Measurements from ENCODE around the gene BCL6B. TPM values are rescaled to one million over a fixed set of nuclear protein-coding genes. Genes with fewer than 3 reads are reported as not detected.

Gene BCL6B
- total RNA-seq, 1 experiment from 2014 or later: 0.58 TPM

- Histone ChIP-seq H3K27ac (ENCODE audit: low read depth, low read length, poor library complexity, severe bottlenecking) (peak overlapping the region; percentile 99), H3K27me3 (replicated peaks; ENCODE audit: insufficient read depth, low read depth, low read length, poor library complexity) (no peaks in the 10 kb centered on the region), H3K4me3 (ENCODE audit: low read depth, low read length, poor library complexity, severe bottlenecking) (peak overlapping the region; percentile 72), H3K9me3 (ENCODE audit: low read depth, low read length, poor library complexity, severe bottlenecking) (no peaks in the 10 kb centered on the region), H3K36me3 (ENCODE audit: insufficient read depth, low read length, poor library complexity, severe bottlenecking) (no peaks in the 10 kb centered on the region), H3K4me1 (ENCODE audit: insufficient read depth, low read length, poor library complexity, severe bottlenecking) (peaks cover 29% of the 10 kb centered on the region)
- no TSS peak for BruUV-seq (replicated peaks)
- POLR2A ChIA-PET (ENCODE audit: low non-redundant PET): no interaction called here
- TF ChIP-seq EZH2 (IDR thresholded peaks at IDR 0.05; ENCODE audit: borderline replicate concordance, low read depth, low read length, poor library complexity, severe bottlenecking) (no peak), CTCF (conservative IDR thresholded peaks at IDR 0.05; ENCODE audit: low read depth, low read length) (peak; percentile 65)
- CTCF ChIA-PET: interaction anchor here (0.7 to 1.4 kb wide), 2 partner anchors 10 kb away, joined by 4 to 5 read pairs; no protein-coding TSS in a partner anchor
- DNase-seq (ENCODE audit: low spot score): peak; percentile 99
- intact Hi-C loops (cut with micrococcal nuclease; ENCODE audit: unreplicated experiment): no loop called here
Measured at GRCh38 chr17:7014261-7014994, 8.4 kb upstream of the BCL6B start.

GRCh38 chr17:7014995-7015958 is 7.6 kb upstream of the BCL6B start:
- BruUV-seq (replicated peaks): no TSS peak
- TF ChIP-seq CTCF (conservative IDR thresholded peaks at IDR 0.05; ENCODE audit: low read depth, low read length): no peak
- TF ChIP-seq EZH2 (IDR thresholded peaks at IDR 0.05; ENCODE audit: borderline replicate concordance, low read depth, low read length, poor library complexity, severe bottlenecking): no peak
- Histone ChIP-seq H3K27ac (ENCODE audit: low read depth, low read length, poor library complexity, severe bottlenecking) (peak overlapping the region; percentile 99), H3K4me1 (ENCODE audit: insufficient read depth, low read length, poor library complexity, severe bottlenecking) (peaks cover 29% of the 10 kb centered on the region), H3K27me3 (replicated peaks; ENCODE audit: insufficient read depth, low read depth, low read length, poor library complexity) (no peaks in the 10 kb centered on the region), H3K36me3 (ENCODE audit: insufficient read depth, low read length, poor library complexity, severe bottlenecking) (no peaks in the 10 kb centered on the region), H3K9me3 (ENCODE audit: low read depth, low read length, poor library complexity, severe bottlenecking) (no peaks in the 10 kb centered on the region), H3K4me3 (ENCODE audit: low read depth, low read length, poor library complexity, severe bottlenecking) (peak overlapping the region; percentile 72)
- intact Hi-C loops (cut with micrococcal nuclease; ENCODE audit: unreplicated experiment): no loop called here
- POLR2A ChIA-PET (ENCODE audit: low non-redundant PET): no interaction called here
- DNase-seq (ENCODE audit: low spot score): peak; percentile 47
- CTCF ChIA-PET: interaction anchor here (1.4 kb wide), 1 partner anchor 11 kb away, joined by 5 read pairs; no protein-coding TSS in a partner anchor

- BruUV-seq (replicated peaks): no TSS peak
- Histone ChIP-seq H3K27ac (ENCODE audit: low read depth, low read length, poor library complexity, severe bottlenecking) (no peak overlapping the region), H3K27me3 (replicated peaks; ENCODE audit: insufficient read depth, low read depth, low read length, poor library complexity) (no peaks in the 10 kb centered on the region), H3K4me1 (ENCODE audit: insufficient read depth, low read length, poor library complexity, severe bottlenecking) (peaks cover 23% of the 10 kb centered on the region), H3K4me3 (ENCODE audit: low read depth, low read length, poor library complexity, severe bottlenecking) (no peak overlapping the region), H3K9me3 (ENCODE audit: low read depth, low read length, poor library complexity, severe bottlenecking) (no peaks in the 10 kb centered on the region), H3K36me3 (ENCODE audit: insufficient read depth, low read length, poor library complexity, severe bottlenecking) (no peaks in the 10 kb centered on the region)
- no peak for TF ChIP-seq EZH2 (IDR thresholded peaks at IDR 0.05; ENCODE audit: borderline replicate concordance, low read depth, low read length, poor library complexity, severe bottlenecking)
- TF ChIP-seq CTCF (conservative IDR thresholded peaks at IDR 0.05; ENCODE audit: low read depth, low read length): no peak
- ChIA-PET POLR2A (ENCODE audit: low non-redundant PET) (no interaction called here), CTCF (interaction anchor here (0.6 kb wide), 1 partner anchor 16 kb away, joined by 3 read pairs; no protein-coding TSS in a partner anchor)
- DNase-seq (ENCODE audit: low spot score): no peak
- intact Hi-C loops (cut with micrococcal nuclease; ENCODE audit: unreplicated experiment): no loop called here
Measured at GRCh38 chr17:7016418-7016817, 6.4 kb upstream of the BCL6B start.

All from A673 (cell line).